ENCODE results near the gene FLT3.
"Not testable (repeated sequence)": the region's sequence is repeated elsewhere in the genome, so short reads cannot be mapped to it uniquely, and the experiment has no call there.

FLT3 gene

DNA sequence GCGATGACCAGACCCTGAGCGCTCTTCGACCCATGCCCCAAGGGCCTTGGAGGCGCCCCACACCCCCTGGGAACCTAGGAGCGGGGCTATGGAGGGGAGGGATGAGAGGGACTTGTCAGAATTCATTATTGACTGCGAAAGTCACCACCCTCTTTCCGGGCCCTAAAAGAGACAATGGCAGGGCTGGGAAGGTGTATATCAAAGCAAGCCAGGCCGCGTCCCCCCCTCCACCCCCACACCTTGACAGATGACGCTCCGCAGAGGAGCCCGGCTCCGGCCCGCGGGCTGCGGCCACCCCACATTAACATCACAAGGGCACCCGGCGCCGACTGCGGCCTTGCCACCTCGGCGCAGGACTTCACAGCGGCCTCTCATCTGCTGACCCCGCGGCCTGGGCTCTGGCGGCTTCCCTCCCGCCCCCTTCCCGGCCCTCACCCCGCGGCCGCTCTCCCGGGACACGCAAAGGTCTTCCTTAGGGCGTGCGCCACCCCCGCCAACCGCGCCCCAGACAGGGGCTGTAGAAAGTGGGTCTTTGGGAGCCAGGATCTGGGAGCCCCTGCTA is 133.7 kb downstream of the FLT3 start:
- no peak overlapping the region for H3K4me3 ChIP-seq (replicated peaks in 1 of 2; ENCODE audit: low read depth in 2 of 2, low read length in 2 of 2)
- DNase-seq (ENCODE audit: low read depth in 2 of 2) = no peak
- TF ChIP-seq, protein P1, sequence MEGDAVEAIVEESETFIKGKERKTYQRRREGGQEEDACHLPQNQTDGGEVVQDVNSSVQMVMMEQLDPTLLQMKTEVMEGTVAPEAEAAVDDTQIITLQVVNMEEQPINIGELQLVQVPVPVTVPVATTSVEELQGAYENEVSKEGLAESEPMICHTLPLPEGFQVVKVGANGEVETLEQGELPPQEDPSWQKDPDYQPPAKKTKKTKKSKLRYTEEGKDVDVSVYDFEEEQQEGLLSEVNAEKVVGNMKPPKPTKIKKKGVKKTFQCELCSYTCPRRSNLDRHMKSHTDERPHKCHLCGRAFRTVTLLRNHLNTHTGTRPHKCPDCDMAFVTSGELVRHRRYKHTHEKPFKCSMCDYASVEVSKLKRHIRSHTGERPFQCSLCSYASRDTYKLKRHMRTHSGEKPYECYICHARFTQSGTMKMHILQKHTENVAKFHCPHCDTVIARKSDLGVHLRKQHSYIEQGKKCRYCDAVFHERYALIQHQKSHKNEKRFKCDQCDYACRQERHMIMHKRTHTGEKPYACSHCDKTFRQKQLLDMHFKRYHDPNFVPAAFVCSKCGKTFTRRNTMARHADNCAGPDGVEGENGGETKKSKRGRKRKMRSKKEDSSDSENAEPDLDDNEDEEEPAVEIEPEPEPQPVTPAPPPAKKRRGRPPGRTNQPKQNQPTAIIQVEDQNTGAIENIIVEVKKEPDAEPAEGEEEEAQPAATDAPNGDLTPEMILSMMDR (IDR thresholded peaks at IDR 0.05; ENCODE audit: low read depth, low read length) = no peak

- DNase-seq (ENCODE audit: low read depth in 2 of 2) = no peak
- H3K4me3 ChIP-seq (replicated peaks in 1 of 2; ENCODE audit: low read depth in 2 of 2, low read length in 2 of 2) = no peak overlapping the region
- TF ChIP-seq, protein P1 (IDR thresholded peaks at IDR 0.05; ENCODE audit: low read depth, low read length) = no peak
Observed at GRCh38 chr13:27965740-27966640, 134.4 kb downstream of the FLT3 start.

GRCh38 chr13:27965343-27965739 is 135.0 kb downstream of the FLT3 start:
- DNase-seq (ENCODE audit: low read depth in 2 of 2) = no peak
- no peak overlapping the region for H3K4me3 ChIP-seq (replicated peaks in 1 of 2; ENCODE audit: low read depth in 2 of 2, low read length in 2 of 2)
- TF ChIP-seq, protein P1 (IDR thresholded peaks at IDR 0.05; ENCODE audit: low read depth, low read length) = no peak

DNA sequence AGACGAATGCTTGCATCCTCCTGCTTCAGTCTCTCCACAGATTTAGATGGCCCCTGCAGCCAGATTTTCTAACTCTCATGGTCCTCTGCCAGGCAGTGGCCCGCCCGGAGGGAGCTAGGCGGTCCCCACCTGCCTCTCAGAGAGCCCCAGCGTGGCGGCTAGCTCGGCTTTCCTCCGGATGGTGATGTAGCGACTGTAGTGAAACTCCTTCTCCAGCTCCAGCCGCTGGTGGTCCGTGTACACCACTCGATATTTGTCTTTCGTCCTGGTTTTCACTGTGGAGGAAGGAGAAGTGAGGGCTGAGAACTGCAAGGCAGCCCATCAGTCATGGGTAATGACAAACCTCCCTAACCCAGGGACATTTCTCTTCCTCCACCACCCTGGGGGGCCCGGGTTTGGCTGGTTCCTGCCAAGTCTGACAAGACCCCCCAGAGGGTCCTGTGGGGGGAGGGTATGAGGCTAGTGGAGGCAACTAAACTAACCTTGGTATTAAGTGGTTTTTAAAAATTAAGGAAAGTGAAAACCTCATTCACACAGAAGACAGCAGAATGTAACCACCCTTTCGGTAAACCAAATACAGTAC is 135.5 kb downstream of the FLT3 start:
- TF ChIP-seq, protein P1 (IDR thresholded peaks at IDR 0.05; ENCODE audit: low read depth, low read length) = no peak

GRCh38 chr13:27964206-27964605 is 136.2 kb downstream of the FLT3 start:
- H3K4me3 ChIP-seq (replicated peaks in 1 of 2; ENCODE audit: low read depth in 2 of 2, low read length in 2 of 2); DNase-seq (ENCODE audit: low read depth in 2 of 2): not testable (repeated sequence)

More for the DNA sequence above, 135.5 kb downstream of the FLT3 start:
- DNase-seq (ENCODE audit: low read depth in 2 of 2) = no peak
- H3K4me3 ChIP-seq (replicated peaks in 1 of 2; ENCODE audit: low read depth in 2 of 2, low read length in 2 of 2) = no peak overlapping the region

- TF ChIP-seq, protein P1 (IDR thresholded peaks at IDR 0.05; ENCODE audit: low read depth, low read length) = no peak
- H3K4me3 ChIP-seq (replicated peaks in 1 of 2; ENCODE audit: low read depth in 2 of 2, low read length in 2 of 2) = no peak overlapping the region
- no peak for DNase-seq (ENCODE audit: low read depth in 2 of 2)
Observed at GRCh38 chr13:27963491-27963890, 136.9 kb downstream of the FLT3 start.

DNA sequence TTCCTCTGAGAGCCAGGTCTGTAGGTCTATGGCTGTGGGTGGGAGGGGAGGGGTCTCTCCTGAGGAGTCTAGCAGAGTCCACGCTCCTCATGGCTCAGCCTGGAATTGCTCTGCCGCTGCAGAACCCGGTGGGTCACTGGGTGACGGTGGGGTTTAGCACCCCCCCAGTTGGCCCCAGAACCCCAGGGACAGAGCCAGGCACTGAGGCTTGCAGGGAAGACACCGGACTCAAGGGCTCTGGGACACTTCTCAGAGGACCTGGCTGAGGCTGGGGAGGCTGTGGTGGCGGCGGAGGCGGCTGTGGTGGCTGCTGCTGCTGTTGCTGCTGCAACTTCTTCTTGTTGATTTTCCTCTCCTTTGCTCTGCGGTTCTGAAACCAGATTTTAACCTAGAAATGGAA is 137.4 kb downstream of the FLT3 start:
- no peak for DNase-seq (ENCODE audit: low read depth in 2 of 2)
- TF ChIP-seq, protein P1 (IDR thresholded peaks at IDR 0.05; ENCODE audit: low read depth, low read length) = no peak
- no peak overlapping the region for H3K4me3 ChIP-seq (replicated peaks in 1 of 2; ENCODE audit: low read depth in 2 of 2, low read length in 2 of 2)

Measured in cardiac fibroblast (primary cell).